Endodermal cell (in vitro differentiated cells): ENCODE results near the gene DPP6. TPM values are rescaled to one million over a fixed set of nuclear protein-coding genes. Genes with fewer than 3 reads are reported as not detected.

Experiments used
- DNase-seq: peaks from one replicate; pipeline ENCODE4 v3.0.0-alpha.2; 2017
- H3K27ac ChIP-seq: 2 replicates; pipeline ENCODE4 v1.5.1; 2013; ENCODE audit warnings: mild to moderate bottlenecking, low read depth, low read length, moderate library complexity
- H3K27me3 ChIP-seq: 2 replicates; pipeline ENCODE4 v1.6.1; 2013; ENCODE audit warnings: mild to moderate bottlenecking, low read length, moderate library complexity; ENCODE audit not compliant: insufficient read depth, control insufficient read depth, poor library complexity, severe bottlenecking
- H3K36me3 ChIP-seq: 2 replicates; pipeline ENCODE4 v1.7.0; 2013; ENCODE audit warnings: mild to moderate bottlenecking, low read length, moderate library complexity; ENCODE audit not compliant: control insufficient read depth, insufficient read depth
- H3K4me1 ChIP-seq: one replicate; pipeline ENCODE4 v1.7.0; 2013; ENCODE audit warnings: low read length; ENCODE audit not compliant: control insufficient read depth, insufficient read depth
- H3K4me3 ChIP-seq: 2 replicates; pipeline ENCODE4 v1.5.1; 2013; ENCODE audit warnings: mild to moderate bottlenecking, low read length, moderate library complexity
- H3K9ac ChIP-seq: 2 replicates; pipeline ENCODE4 v1.6.1; 2013; ENCODE audit warnings: mild to moderate bottlenecking, low read length, moderate library complexity; ENCODE audit not compliant: poor library complexity, severe bottlenecking; ENCODE audit errors: extremely low read depth
- H3K9me3 ChIP-seq: 2 replicates; pipeline ENCODE4 v1.6.1; 2013; ENCODE audit warnings: mild to moderate bottlenecking, low read length, moderate library complexity; ENCODE audit not compliant: control insufficient read depth
- H3K27ac Mint-ChIP-seq: 2 replicates; pipeline ENCODE4 v1.8.0; 2020; ENCODE audit warnings: mixed read lengths
- H3K27me3 Mint-ChIP-seq: 2 replicates; pipeline ENCODE4 v1.8.0; 2021; ENCODE audit warnings: mild to moderate bottlenecking, mixed read lengths; ENCODE audit not compliant: insufficient read depth
- H3K36me3 Mint-ChIP-seq: 2 replicates; pipeline ENCODE4 v1.8.0; 2020; ENCODE audit warnings: low read depth, mixed read lengths
- H3K4me1 Mint-ChIP-seq: 2 replicates; pipeline ENCODE4 v1.8.0; 2020; ENCODE audit warnings: mixed read lengths
- H3K4me3 Mint-ChIP-seq: 2 replicates; pipeline ENCODE4 v1.8.0; 2020; ENCODE audit warnings: mild to moderate bottlenecking, moderate library complexity, mixed read lengths
- H3K9me3 Mint-ChIP-seq: 2 replicates; pipeline ENCODE4 v1.8.0; 2020; ENCODE audit warnings: mild to moderate bottlenecking, mixed read lengths
- CTCF ChIP-seq: fragments of 200-600 bp; sonication (generic); conservative IDR thresholded peaks from 2 replicates; pipeline ENCODE4 v1.5.0; 2021; ENCODE audit warnings: antibody characterized with exemption, mild to moderate bottlenecking
- WGBS, 2 experiments: methylation state at CpG; one replicate each; pipeline versions ENCODE4 v1.1.5 to v1.1.7; 2013; ENCODE audit warnings: missing lambda C conversion rate in 2 of 2, mixed read lengths in 1 of 2; ENCODE audit not compliant: insufficient coverage in 1 of 2, insufficient read length in 1 of 2; 5-methylcytosine and 5-hydroxymethylcytosine counted together
- total RNA-seq, 2 donors: library from RNA; stranded (reverse); fragmentation: NEBNext Ultra II Directional in 1 of 2; extraction: Animal tissue kit (Norgen Biotek cat#: 25700) in 1 of 2; gene quantifications; 2 replicates in 1 of 2; 3 replicates in 1 of 2; pipeline ENCODE4 v1.2.1, GENCODE V29; 2021

The DPP6 gene
- total RNA-seq, 2 donors from 2014 or later, result 1.7 to 3.0 TPM

GRCh38 chr7:154684666-154685563 lies 632.7 kb downstream of the DPP6 start:
- Histone ChIP-seq H3K4me3 (no peak overlapping the region), H3K36me3 (no peaks in the 10 kb centered on the region), H3K27me3 (no peaks in the 10 kb centered on the region), H3K9ac (no peak overlapping the region), H3K4me1 (no peaks in the 10 kb centered on the region), H3K27ac (no peak overlapping the region), H3K9me3 (no peaks in the 10 kb centered on the region)
- H3K27me3 Mint-ChIP-seq, result no peaks in the 10 kb centered on the region
- H3K9me3 Mint-ChIP-seq, result no peaks in the 10 kb centered on the region
- no peak for DNase-seq
- no peak for TF ChIP-seq CTCF
- 70 to 79% methylated on average over 5 to 10 of the region's 10 CpGs for WGBS, 2 experiments
- no peaks in the 10 kb centered on the region for H3K36me3 Mint-ChIP-seq
- H3K27ac Mint-ChIP-seq, result no peak overlapping the region
- H3K4me1 Mint-ChIP-seq, result no peaks in the 10 kb centered on the region
- H3K4me3 Mint-ChIP-seq, result no peak overlapping the region

GRCh38 chr7:154685564-154685901 lies 633.3 kb downstream of the DPP6 start:
- no peak overlapping the region for H3K4me3 Mint-ChIP-seq
- no peaks in the 10 kb centered on the region for H3K27me3 ChIP-seq
- H3K36me3 Mint-ChIP-seq, result no peaks in the 10 kb centered on the region

GRCh38 chr7:154686305-154686704 lies 634.1 kb downstream of the DPP6 start:
- no peaks in the 10 kb centered on the region for H3K4me1 Mint-ChIP-seq
- Histone ChIP-seq H3K9me3 (no peaks in the 10 kb centered on the region), H3K4me1 (no peaks in the 10 kb centered on the region), H3K27ac (no peak overlapping the region), H3K36me3 (no peaks in the 10 kb centered on the region), H3K9ac (no peak overlapping the region), H3K4me3 (no peak overlapping the region), H3K27me3 (no peaks in the 10 kb centered on the region)
- no peak overlapping the region for H3K4me3 Mint-ChIP-seq
- H3K9me3 Mint-ChIP-seq, result no peaks in the 10 kb centered on the region
- 75 to 79% methylated on average over 3 to 4 of the region's 4 CpGs for WGBS, 2 experiments
- H3K27me3 Mint-ChIP-seq, result no peaks in the 10 kb centered on the region
- no peak overlapping the region for H3K27ac Mint-ChIP-seq
- DNase-seq, result no peak
- no peaks in the 10 kb centered on the region for H3K36me3 Mint-ChIP-seq
- TF ChIP-seq CTCF, result no peak

More at GRCh38 chr7:154685564-154685901, 633.3 kb downstream of the DPP6 start:
- Histone ChIP-seq H3K36me3 (no peaks in the 10 kb centered on the region), H3K9me3 (no peaks in the 10 kb centered on the region), H3K9ac (no peak overlapping the region), H3K4me1 (no peaks in the 10 kb centered on the region), H3K4me3 (no peak overlapping the region), H3K27ac (no peak overlapping the region)
- no peak for DNase-seq
- 68% methylated on average over 1 of the region's 1 CpG; no CpG with 5 or more reads in 1 of the 2 experiments for WGBS, 2 experiments
- Mint-ChIP-seq H3K27me3 (no peaks in the 10 kb centered on the region), H3K9me3 (no peaks in the 10 kb centered on the region), H3K27ac (no peak overlapping the region), H3K4me1 (no peaks in the 10 kb centered on the region)
- no peak for TF ChIP-seq CTCF
